GM23248 (cell line): ENCODE data around the gene NKAIN2. TPM values are rescaled to one million over a fixed set of nuclear protein-coding genes. Genes with fewer than 3 reads are reported as not detected.
"Not testable (repeated sequence)": the region's sequence is repeated elsewhere in the genome, so short reads cannot be mapped to it uniquely, and the experiment has no call there.

Experiments used
- DNase-seq: peaks from one replicate; pipeline ENCODE4 v3.0.0-alpha.2; 2015
- H2AFZ ChIP-seq: fragments of 200-600 bp; sonication (generic); 2 replicates; pipeline ENCODE4 v1.6.1; 2016; ENCODE audit warnings: antibody characterized with exemption
- H3F3A ChIP-seq: fragments of 200-600 bp; sonication (generic); 2 replicates; pipeline ENCODE4 v1.6.1; 2016; ENCODE audit warnings: mild to moderate bottlenecking, antibody characterized with exemption, mixed run types; ENCODE audit not compliant: insufficient read depth
- H3K27ac ChIP-seq: fragments of 200-600 bp; sonication (generic); 2 replicates; pipeline ENCODE4 v1.5.1; 2016; ENCODE audit warnings: mild to moderate bottlenecking
- H3K27me3 ChIP-seq: fragments of 200-600 bp; sonication (generic); replicated peaks from 2 replicates; pipeline ENCODE4 v1.6.1; 2016; ENCODE audit warnings: mild to moderate bottlenecking; ENCODE audit not compliant: insufficient read depth
- H3K36me3 ChIP-seq: fragments of 200-600 bp; sonication (generic); 2 replicates; pipeline ENCODE4 v1.6.1; 2016; ENCODE audit warnings: low read depth, mild to moderate bottlenecking
- H3K4me1 ChIP-seq: fragments of 200-600 bp; sonication (generic); 2 replicates; pipeline ENCODE4 v1.6.1; 2016; ENCODE audit warnings: mild to moderate bottlenecking; ENCODE audit not compliant: insufficient read depth
- H3K4me2 ChIP-seq: fragments of 200-600 bp; sonication (generic); one replicate; pipeline ENCODE4 v1.6.1; 2016; ENCODE audit warnings: mild to moderate bottlenecking; ENCODE audit not compliant: unreplicated experiment
- H3K4me3 ChIP-seq: fragments of 200-600 bp; sonication (generic); 2 replicates; pipeline ENCODE4 v1.5.1; 2016; ENCODE audit warnings: mild to moderate bottlenecking
- H3K79me2 ChIP-seq: fragments of 200-600 bp; sonication (generic); 2 replicates; pipeline ENCODE4 v1.6.1; 2016; ENCODE audit warnings: mild to moderate bottlenecking; ENCODE audit not compliant: insufficient read depth
- H3K9ac ChIP-seq: fragments of 200-600 bp; sonication (generic); 2 replicates; pipeline ENCODE4 v1.6.1; 2016; ENCODE audit warnings: mild to moderate bottlenecking
- H3K9me2 ChIP-seq: fragments of 200-600 bp; sonication (generic); 2 replicates; pipeline ENCODE4 v1.6.1; 2016; ENCODE audit warnings: mixed run types, mild to moderate bottlenecking, moderate library complexity; ENCODE audit not compliant: insufficient read depth
- H3K9me3 ChIP-seq: fragments of 200-600 bp; sonication (generic); one replicate; pipeline ENCODE4 v1.6.1; 2017; ENCODE audit warnings: low read depth
- H4K20me1 ChIP-seq: fragments of 200-600 bp; sonication (generic); 2 replicates; pipeline ENCODE4 v1.6.0; 2016; ENCODE audit not compliant: insufficient read depth
- EZH2 ChIP-seq: fragments of 200-600 bp; sonication (generic); IDR thresholded peaks from 2 replicates; pipeline ENCODE4 v1.6.1; 2018; ENCODE audit warnings: antibody characterized with exemption, mild to moderate bottlenecking; ENCODE audit not compliant: insufficient read depth, poor library complexity, severe bottlenecking
- EZH2phosphoT487 ChIP-seq: fragments of 200-600 bp; sonication (generic); IDR thresholded peaks from 2 replicates; pipeline ENCODE4 v1.6.1; 2018; ENCODE audit warnings: antibody characterized with exemption, moderate library complexity, mild to moderate bottlenecking, low read depth; ENCODE audit not compliant: insufficient read depth
- WGBS, 2 experiments: methylation state at CpG; one replicate each; pipeline ENCODE4 v1.1.6; 2015 to 2017; ENCODE audit warnings: low lambda C conversion rate in 2 of 2, low coverage in 1 of 2; ENCODE audit errors: missing lambda C conversion rate in 2 of 2; 5-methylcytosine and 5-hydroxymethylcytosine counted together
- in situ Hi-C: fragments of 300-500 bp; cut with MboI; formaldehyde crosslinking; loops from 2 replicates; pipeline ENCODE4 v1.15.0; 2020
- polyA plus RNA-seq: library from polyadenylated mRNA; unstranded; fragments of >200 nt; fragmentation: Nextera tagmentation; extraction: Ambion mirVana; gene quantifications from 2 replicates; pipeline ENCODE4 v1.2.1, GENCODE V29; 2016
- total RNA-seq: library from RNA; depleted of rRNA; stranded (reverse); fragments of >200 nt; shearing (Covaris generic); gene quantifications from 2 replicates; pipeline ENCODE4 v1.2.3, GENCODE V29; 2014

The NKAIN2 gene
- total and polyA plus RNA-seq, 2 experiments from 2014 or later = not detected

- Histone ChIP-seq H3F3A (no peaks in the 10 kb centered on the region), H3K27me3 (no peaks in the 10 kb centered on the region), H3K4me2 (no peak overlapping the region), H3K9me2 (no peaks in the 10 kb centered on the region), H3K27ac (no peak overlapping the region), H3K9ac (no peak overlapping the region), H3K9me3 (no peaks in the 10 kb centered on the region), H4K20me1 (no peaks in the 10 kb centered on the region), H3K79me2 (no peaks in the 10 kb centered on the region), H3K4me3 (no peak overlapping the region), H3K4me1 (no peaks in the 10 kb centered on the region), H3K36me3 (no peaks in the 10 kb centered on the region), H2AFZ (no peak overlapping the region)
- no peak for TF ChIP-seq EZH2
- in situ Hi-C loops = no loop called here
- DNase-seq = no peak
- 19 to 24% methylated on average over 1 of the region's 1 CpG for WGBS, 2 experiments
Observed at GRCh38 chr6:124226396-124226795, 422.7 kb downstream of the NKAIN2 start.

DNA sequence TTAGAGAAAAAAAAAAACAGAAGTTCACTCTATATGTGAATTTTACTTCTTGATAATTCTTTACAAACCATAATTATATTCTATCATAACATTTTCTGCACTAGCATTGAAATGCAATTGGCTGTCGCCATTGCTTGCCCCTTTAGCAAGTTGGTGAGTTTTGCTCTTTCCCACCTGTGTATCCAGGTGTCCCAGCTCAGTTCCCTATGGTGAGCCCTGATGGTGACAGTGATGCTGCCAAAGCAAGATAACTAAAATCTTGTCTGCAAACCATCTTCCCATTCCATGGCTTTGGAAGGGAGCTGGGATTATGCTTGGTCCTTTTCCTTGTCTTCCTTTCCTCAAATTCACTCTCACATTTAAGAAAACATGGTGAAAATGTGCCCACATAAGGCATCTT lies 429.6 kb downstream of the NKAIN2 start:
- Histone ChIP-seq H3K9me2 (no peaks in the 10 kb centered on the region), H3K9ac (no peak overlapping the region), H3K79me2 (no peaks in the 10 kb centered on the region), H3K9me3 (no peaks in the 10 kb centered on the region), H3F3A (no peaks in the 10 kb centered on the region), H3K4me3 (no peak overlapping the region), H3K4me2 (no peak overlapping the region), H3K36me3 (no peaks in the 10 kb centered on the region), H3K4me1 (no peaks in the 10 kb centered on the region), H3K27ac (no peak overlapping the region), H4K20me1 (no peaks in the 10 kb centered on the region), H2AFZ (no peak overlapping the region), H3K27me3 (no peaks in the 10 kb centered on the region)
- 24 to 28% methylated on average over 1 of the region's 1 CpG for WGBS, 2 experiments
- TF ChIP-seq EZH2phosphoT487 (no peak), EZH2 (no peak)
- DNase-seq = no peak
- in situ Hi-C loops = no loop called here

- H3K4me2 ChIP-seq = no peak overlapping the region
- no peaks in the 10 kb centered on the region for H3K9me2 ChIP-seq
- in situ Hi-C loops = no loop called here
- no peak overlapping the region for H3K4me3 ChIP-seq
- no peak overlapping the region for H2AFZ ChIP-seq
- H3F3A ChIP-seq = no peaks in the 10 kb centered on the region
- no peaks in the 10 kb centered on the region for H3K36me3 ChIP-seq
- no peaks in the 10 kb centered on the region for H3K9me3 ChIP-seq
- H4K20me1 ChIP-seq = no peaks in the 10 kb centered on the region
- 42 to 46% methylated on average over 2 of the region's 2 CpGs for WGBS, 2 experiments
- no peaks in the 10 kb centered on the region for H3K27me3 ChIP-seq
- no peak for DNase-seq
- H3K9ac ChIP-seq = no peak overlapping the region
- no peaks in the 10 kb centered on the region for H3K4me1 ChIP-seq
- H3K27ac ChIP-seq = no peak overlapping the region
- H3K79me2 ChIP-seq = no peaks in the 10 kb centered on the region
- TF ChIP-seq EZH2 (no peak), EZH2phosphoT487 (no peak)
Observed at GRCh38 chr6:124234801-124235200, 431.1 kb downstream of the NKAIN2 start.

DNA sequence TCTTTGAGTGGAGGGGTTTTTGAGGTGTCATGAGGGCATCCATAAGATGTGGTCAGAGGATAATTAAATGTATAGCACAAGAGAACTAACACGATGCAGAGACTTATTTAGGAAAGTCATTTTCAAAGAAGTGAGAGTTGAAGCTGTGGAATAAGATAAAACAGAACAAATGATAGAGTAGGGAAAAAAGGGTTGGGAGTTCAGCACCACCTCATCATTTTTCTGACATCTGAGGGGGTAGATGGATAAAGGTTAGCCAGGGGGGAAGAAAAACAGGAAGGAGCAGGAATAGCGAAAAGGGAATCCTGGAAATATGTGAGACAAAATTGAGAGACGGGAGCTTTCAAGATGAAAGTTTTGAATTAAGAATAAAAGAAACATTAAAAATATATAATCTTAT lies 434.2 kb downstream of the NKAIN2 start:
- Histone ChIP-seq H3K36me3 (no peaks in the 10 kb centered on the region), H3K27me3 (no peaks in the 10 kb centered on the region), H3F3A (no peaks in the 10 kb centered on the region), H3K4me2 (no peak overlapping the region), H3K27ac (no peak overlapping the region), H3K4me3 (no peak overlapping the region), H3K4me1 (no peaks in the 10 kb centered on the region), H3K9ac (no peak overlapping the region), H3K9me3 (no peaks in the 10 kb centered on the region), H3K9me2 (no peaks in the 10 kb centered on the region), H4K20me1 (no peaks in the 10 kb centered on the region), H3K79me2 (no peaks in the 10 kb centered on the region), H2AFZ (no peak overlapping the region)
- 45% methylated on average over 3 of the region's 3 CpGs for WGBS, 2 experiments
- in situ Hi-C loops = no loop called here
- TF ChIP-seq EZH2phosphoT487 (no peak), EZH2 (no peak)
- no peak for DNase-seq

- DNase-seq, H3K27ac ChIP-seq, H3K4me2 ChIP-seq, H3K4me3 ChIP-seq, H4K20me1 ChIP-seq, H3K9ac ChIP-seq, H3K27me3 ChIP-seq, in situ Hi-C loops, H3K36me3 ChIP-seq, H2AFZ ChIP-seq, H3K9me2 ChIP-seq, H3F3A ChIP-seq, H3K9me3 ChIP-seq, H3K79me2 ChIP-seq, H3K4me1 ChIP-seq: not testable (repeated sequence)
- WGBS, 2 experiments = 18 to 45% methylated on average over 2 of the region's 2 CpGs
Observed at GRCh38 chr6:124238408-124238807, 434.7 kb downstream of the NKAIN2 start.
